Measurements from ENCODE around the gene CCBE1. TPM values are rescaled to one million over a fixed set of nuclear protein-coding genes. Genes with fewer than 3 reads are reported as not detected.

CCBE1 gene
- total and polyA plus RNA-seq, 2 donors = 0.33 to 0.62 TPM

DNA sequence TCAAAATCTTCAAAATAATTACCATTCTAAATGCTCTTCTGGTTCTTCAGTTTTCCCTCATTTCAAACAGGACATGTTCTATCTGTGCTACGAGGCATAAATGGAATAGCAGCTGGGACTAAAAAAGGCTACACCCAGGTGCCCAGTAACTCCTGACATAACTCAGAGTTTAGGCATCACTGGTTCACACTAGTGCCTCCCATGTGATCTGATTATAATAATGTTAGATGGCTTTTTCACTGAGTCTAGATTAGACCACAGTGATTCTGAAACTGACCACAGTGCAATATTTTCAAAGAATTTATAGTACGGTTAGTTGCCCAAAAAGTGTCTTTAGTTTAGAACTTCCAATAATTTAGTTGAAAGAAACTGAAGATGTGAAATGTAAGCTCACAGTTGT lies 123.3 kb downstream of the CCBE1 start:
- no peaks in the 10 kb centered on the region for H3K9me3 ChIP-seq (ENCODE audit: control insufficient read depth in 2 of 2, insufficient read depth in 1 of 2, low read length in 1 of 2)
- WGBS = 92% methylated on average over 2 of the region's 2 CpGs
- DNase-seq (ENCODE audit: low read depth in 6 of 9, low spot score in 9 of 9) = no peak
- no peaks in the 10 kb centered on the region for H3K27me3 ChIP-seq (ENCODE audit: control insufficient read depth in 2 of 2, insufficient read depth in 1 of 2, low read length in 1 of 2)
- no peak overlapping the region for H3K4me3 ChIP-seq (ENCODE audit: low read length in 2 of 2)
- peaks cover 0 to 6% of the 10 kb centered on the region in 2 donors for H3K4me1 ChIP-seq (ENCODE audit: control insufficient read depth in 2 of 2, insufficient read depth in 2 of 2, low read length in 2 of 2)
- no peaks in the 10 kb centered on the region for H3K36me3 ChIP-seq (ENCODE audit: control insufficient read depth in 2 of 2, insufficient read depth in 2 of 2, low read length in 1 of 2)
- H3K27ac ChIP-seq (ENCODE audit: low read depth in 1 of 2, low read length in 1 of 2) = no peak overlapping the region

GRCh38 chr18:59571902-59572301 lies 125.3 kb downstream of the CCBE1 start:
- Histone ChIP-seq H3K36me3 (ENCODE audit: control insufficient read depth in 2 of 2, insufficient read depth in 2 of 2, low read length in 1 of 2) (no peaks in the 10 kb centered on the region), H3K9me3 (ENCODE audit: control insufficient read depth in 2 of 2, insufficient read depth in 1 of 2, low read length in 1 of 2) (no peaks in the 10 kb centered on the region), H3K4me1 (ENCODE audit: control insufficient read depth in 2 of 2, insufficient read depth in 2 of 2, low read length in 2 of 2) (peaks cover 0 to 6% of the 10 kb centered on the region in 2 donors), H3K27me3 (ENCODE audit: control insufficient read depth in 2 of 2, insufficient read depth in 1 of 2, low read length in 1 of 2) (no peaks in the 10 kb centered on the region), H3K27ac (ENCODE audit: low read depth in 1 of 2, low read length in 1 of 2) (no peak overlapping the region), H3K4me3 (ENCODE audit: low read length in 2 of 2) (no peak overlapping the region)
- 87% methylated on average over 2 of the region's 2 CpGs for WGBS
- DNase-seq (ENCODE audit: low read depth in 6 of 9, low spot score in 9 of 9) = no peak

DNA sequence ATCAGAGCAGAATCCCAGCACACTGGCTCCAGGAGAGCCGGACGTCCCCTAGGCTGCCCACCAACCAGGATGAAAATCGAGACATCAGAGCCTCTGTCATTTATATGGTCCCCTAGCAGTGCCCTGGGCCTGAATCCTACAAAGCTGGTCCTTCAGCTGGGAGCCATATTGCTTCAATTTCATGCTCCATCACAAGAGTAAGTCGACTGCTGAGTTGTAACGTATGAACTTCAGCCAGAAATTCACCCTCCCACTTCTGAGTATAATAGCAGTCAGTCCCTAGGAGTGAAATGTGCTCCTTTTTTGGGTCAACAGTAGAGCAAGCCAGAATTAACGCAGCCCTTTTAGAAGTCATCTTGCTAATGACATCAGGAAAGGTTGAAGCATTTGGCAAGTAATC lies 126.4 kb downstream of the CCBE1 start:
- H3K9me3 ChIP-seq (ENCODE audit: control insufficient read depth in 2 of 2, insufficient read depth in 1 of 2, low read length in 1 of 2) = no peaks in the 10 kb centered on the region
- H3K27ac ChIP-seq (ENCODE audit: low read depth in 1 of 2, low read length in 1 of 2) = no peak overlapping the region
- peaks cover 0 to 6% of the 10 kb centered on the region in 2 donors for H3K4me1 ChIP-seq (ENCODE audit: control insufficient read depth in 2 of 2, insufficient read depth in 2 of 2, low read length in 2 of 2)
- DNase-seq (ENCODE audit: low read depth in 6 of 9, low spot score in 9 of 9) = no peak
- H3K36me3 ChIP-seq (ENCODE audit: control insufficient read depth in 2 of 2, insufficient read depth in 2 of 2, low read length in 1 of 2) = no peaks in the 10 kb centered on the region
- 94% methylated on average over 6 of the region's 6 CpGs for WGBS
- H3K4me3 ChIP-seq (ENCODE audit: low read length in 2 of 2) = no peak overlapping the region
- no peaks in the 10 kb centered on the region for H3K27me3 ChIP-seq (ENCODE audit: control insufficient read depth in 2 of 2, insufficient read depth in 1 of 2, low read length in 1 of 2)

GRCh38 chr18:59570101-59570775 lies 127.0 kb downstream of the CCBE1 start:
- no peak for DNase-seq (ENCODE audit: low read depth in 6 of 9, low spot score in 9 of 9)
- no peaks in the 10 kb centered on the region for H3K27me3 ChIP-seq (ENCODE audit: control insufficient read depth in 2 of 2, insufficient read depth in 1 of 2, low read length in 1 of 2)
- no peaks in the 10 kb centered on the region for H3K9me3 ChIP-seq (ENCODE audit: control insufficient read depth in 2 of 2, insufficient read depth in 1 of 2, low read length in 1 of 2)
- H3K4me3 ChIP-seq (ENCODE audit: low read length in 2 of 2) = no peak overlapping the region
- no peak overlapping the region for H3K27ac ChIP-seq (ENCODE audit: low read depth in 1 of 2, low read length in 1 of 2)
- WGBS = 80% methylated on average over 6 of the region's 6 CpGs
- H3K4me1 ChIP-seq (ENCODE audit: control insufficient read depth in 2 of 2, insufficient read depth in 2 of 2, low read length in 2 of 2) = peaks cover 0 to 6% of the 10 kb centered on the region in 2 donors
- H3K36me3 ChIP-seq (ENCODE audit: control insufficient read depth in 2 of 2, insufficient read depth in 2 of 2, low read length in 1 of 2) = no peaks in the 10 kb centered on the region

DNA sequence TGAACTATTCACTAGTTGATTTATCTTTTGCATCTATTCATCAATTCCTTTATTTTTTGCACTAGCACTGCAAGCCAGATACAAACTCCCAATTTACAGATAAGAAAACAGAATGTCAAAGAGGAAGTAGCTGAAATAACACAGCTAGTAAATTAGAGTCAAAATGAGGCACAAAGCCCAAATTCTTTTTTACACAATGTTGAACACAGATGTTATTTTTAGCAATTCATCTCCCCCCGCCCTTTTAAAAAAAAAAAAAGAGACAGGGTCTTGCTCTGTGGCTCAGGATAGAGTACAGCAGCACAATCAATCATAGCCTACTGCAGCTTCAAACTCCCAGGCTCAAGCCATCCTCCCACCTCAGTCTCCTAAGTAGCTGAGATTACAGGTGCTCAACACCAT lies 127.8 kb downstream of the CCBE1 start:
- Histone ChIP-seq H3K9me3 (ENCODE audit: control insufficient read depth in 2 of 2, insufficient read depth in 1 of 2, low read length in 1 of 2) (no peaks in the 10 kb centered on the region), H3K36me3 (ENCODE audit: control insufficient read depth in 2 of 2, insufficient read depth in 2 of 2, low read length in 1 of 2) (no peaks in the 10 kb centered on the region), H3K4me1 (ENCODE audit: control insufficient read depth in 2 of 2, insufficient read depth in 2 of 2, low read length in 2 of 2) (peaks cover 0 to 6% of the 10 kb centered on the region in 2 donors), H3K27ac (ENCODE audit: low read depth in 1 of 2, low read length in 1 of 2) (no peak overlapping the region), H3K27me3 (ENCODE audit: control insufficient read depth in 2 of 2, insufficient read depth in 1 of 2, low read length in 1 of 2) (no peaks in the 10 kb centered on the region), H3K4me3 (ENCODE audit: low read length in 2 of 2) (no peak overlapping the region)
- no peak for DNase-seq (ENCODE audit: low read depth in 6 of 9, low spot score in 9 of 9)
- WGBS = 21% methylated on average over 1 of the region's 1 CpG

GRCh38 chr18:59567431-59567830 lies 129.8 kb downstream of the CCBE1 start:
- WGBS = 94% methylated on average over 6 of the region's 6 CpGs
- H3K27me3 ChIP-seq (ENCODE audit: control insufficient read depth in 2 of 2, insufficient read depth in 1 of 2, low read length in 1 of 2) = no peaks in the 10 kb centered on the region
- no peak for DNase-seq (ENCODE audit: low read depth in 6 of 9, low spot score in 9 of 9)

GRCh38 chr18:59566533-59566971 lies 130.7 kb downstream of the CCBE1 start:
- H3K27me3 ChIP-seq (ENCODE audit: control insufficient read depth in 2 of 2, insufficient read depth in 1 of 2, low read length in 1 of 2) = no peaks in the 10 kb centered on the region
- no peaks in the 10 kb centered on the region for H3K9me3 ChIP-seq (ENCODE audit: control insufficient read depth in 2 of 2, insufficient read depth in 1 of 2, low read length in 1 of 2)
- no peak overlapping the region for H3K4me3 ChIP-seq (ENCODE audit: low read length in 2 of 2)
- H3K36me3 ChIP-seq (ENCODE audit: control insufficient read depth in 2 of 2, insufficient read depth in 2 of 2, low read length in 1 of 2) = no peaks in the 10 kb centered on the region
- WGBS = 90% methylated on average over 4 of the region's 4 CpGs
- H3K4me1 ChIP-seq (ENCODE audit: control insufficient read depth in 2 of 2, insufficient read depth in 2 of 2, low read length in 2 of 2) = peaks cover 0 to 6% of the 10 kb centered on the region in 2 donors
- no peak overlapping the region for H3K27ac ChIP-seq (ENCODE audit: low read depth in 1 of 2, low read length in 1 of 2)
- DNase-seq (ENCODE audit: low read depth in 6 of 9, low spot score in 9 of 9) = no peak

More at GRCh38 chr18:59567431-59567830, 129.8 kb downstream of the CCBE1 start:
- peaks cover 0 to 6% of the 10 kb centered on the region in 2 donors for H3K4me1 ChIP-seq (ENCODE audit: control insufficient read depth in 2 of 2, insufficient read depth in 2 of 2, low read length in 2 of 2)
- no peak overlapping the region for H3K27ac ChIP-seq (ENCODE audit: low read depth in 1 of 2, low read length in 1 of 2)
- no peaks in the 10 kb centered on the region for H3K36me3 ChIP-seq (ENCODE audit: control insufficient read depth in 2 of 2, insufficient read depth in 2 of 2, low read length in 1 of 2)
- no peak overlapping the region for H3K4me3 ChIP-seq (ENCODE audit: low read length in 2 of 2)
- H3K9me3 ChIP-seq (ENCODE audit: control insufficient read depth in 2 of 2, insufficient read depth in 1 of 2, low read length in 1 of 2) = no peaks in the 10 kb centered on the region

- H3K27ac ChIP-seq (ENCODE audit: low read depth in 1 of 2, low read length in 1 of 2) = no peak overlapping the region
- WGBS = 85% methylated on average over 3 of the region's 3 CpGs
- peaks cover 0 to 6% of the 10 kb centered on the region in 2 donors for H3K4me1 ChIP-seq (ENCODE audit: control insufficient read depth in 2 of 2, insufficient read depth in 2 of 2, low read length in 2 of 2)
Observed at GRCh38 chr18:59565957-59566356, 131.3 kb downstream of the CCBE1 start.

DNA sequence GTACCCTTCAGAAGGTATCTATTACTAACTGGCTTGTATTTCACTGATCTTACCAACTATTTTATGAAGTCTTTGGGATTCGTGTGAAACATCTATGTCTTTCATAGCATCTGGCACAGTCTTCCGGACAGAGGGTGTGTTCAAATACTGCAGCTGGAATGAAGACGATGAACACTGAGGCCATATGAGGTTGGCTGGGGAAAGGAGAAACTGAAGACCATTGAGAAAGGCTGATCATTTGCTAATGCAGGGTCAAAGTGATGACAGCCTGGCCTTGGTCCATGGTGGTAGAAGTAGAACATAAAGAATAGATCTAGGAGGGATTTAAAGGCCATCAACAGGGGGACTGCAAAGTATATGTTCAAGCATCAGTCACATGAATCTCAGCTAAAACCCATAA lies 132.7 kb downstream of the CCBE1 start:
- no peaks in the 10 kb centered on the region for H3K9me3 ChIP-seq (ENCODE audit: control insufficient read depth in 2 of 2, insufficient read depth in 1 of 2, low read length in 1 of 2)
- no peak overlapping the region for H3K27ac ChIP-seq (ENCODE audit: low read depth in 1 of 2, low read length in 1 of 2)
- no peak for DNase-seq (ENCODE audit: low read depth in 6 of 9, low spot score in 9 of 9)
- no peak overlapping the region for H3K4me3 ChIP-seq (ENCODE audit: low read length in 2 of 2)
- no peaks in the 10 kb centered on the region for H3K4me1 ChIP-seq (ENCODE audit: control insufficient read depth in 2 of 2, insufficient read depth in 2 of 2, low read length in 2 of 2)
- WGBS = 96% methylated on average over 3 of the region's 3 CpGs
- H3K27me3 ChIP-seq (ENCODE audit: control insufficient read depth in 2 of 2, insufficient read depth in 1 of 2, low read length in 1 of 2) = no peaks in the 10 kb centered on the region
- no peaks in the 10 kb centered on the region for H3K36me3 ChIP-seq (ENCODE audit: control insufficient read depth in 2 of 2, insufficient read depth in 2 of 2, low read length in 1 of 2)

More at GRCh38 chr18:59565957-59566356, 131.3 kb downstream of the CCBE1 start:
- Histone ChIP-seq H3K4me3 (ENCODE audit: low read length in 2 of 2) (no peak overlapping the region), H3K27me3 (ENCODE audit: control insufficient read depth in 2 of 2, insufficient read depth in 1 of 2, low read length in 1 of 2) (no peaks in the 10 kb centered on the region), H3K9me3 (ENCODE audit: control insufficient read depth in 2 of 2, insufficient read depth in 1 of 2, low read length in 1 of 2) (no peaks in the 10 kb centered on the region), H3K36me3 (ENCODE audit: control insufficient read depth in 2 of 2, insufficient read depth in 2 of 2, low read length in 1 of 2) (no peaks in the 10 kb centered on the region)
- no peak for DNase-seq (ENCODE audit: low read depth in 6 of 9, low spot score in 9 of 9)
